Measurements from ENCODE around the gene GSTT4.
"Not testable (repeated sequence)": the region's sequence is repeated elsewhere in the genome, so short reads cannot be mapped to it uniquely, and the experiment has no call there.

GSTT4 gene

GRCh38 chr22:23951383-23951782, 53.9 kb downstream of the GSTT4 start:
- not testable (repeated sequence) for FAIRE-seq

GRCh38 chr22:23949764-23950163, 55.5 kb downstream of the GSTT4 start:
- FAIRE-seq = not testable (repeated sequence)
